Fibroblast of lung (primary cell): ENCODE results near the gene IGFN1. TPM values are rescaled to one million over a fixed set of nuclear protein-coding genes. Genes with fewer than 3 reads are reported as not detected.

Source experiments
- DNase-seq, 2 donors: peaks; one replicate each; pipeline versions ENCODE4 v3.0.0 to v3.0.0-alpha.2; 2010; ENCODE audit warnings: low read depth in 2 of 2
- H2AFZ ChIP-seq: 2 replicates; pipeline ENCODE4 v1.5.1; 2012; ENCODE audit warnings: low read length, control low read depth, inconsistent platforms
- H3K27ac ChIP-seq: 2 replicates; pipeline ENCODE4 v1.5.1; 2011; ENCODE audit warnings: low read length, control low read depth; ENCODE audit not compliant: insufficient read depth
- H3K27me3 ChIP-seq: 2 replicates; pipeline ENCODE4 v1.5.1; 2011; ENCODE audit warnings: mild to moderate bottlenecking, low read length; ENCODE audit not compliant: control insufficient read depth, insufficient read depth
- H3K36me3 ChIP-seq: 2 replicates; pipeline ENCODE4 v1.5.1; 2011; ENCODE audit warnings: low read length; ENCODE audit not compliant: control insufficient read depth, insufficient read depth
- H3K4me1 ChIP-seq: 2 replicates; pipeline ENCODE4 v1.5.1; 2011; ENCODE audit warnings: low read length; ENCODE audit not compliant: control insufficient read depth, insufficient read depth; ENCODE audit errors: extremely low read depth
- H3K4me2 ChIP-seq: 2 replicates; pipeline ENCODE4 v1.5.1; 2011; ENCODE audit warnings: low read length, control low read depth; ENCODE audit not compliant: insufficient read depth; ENCODE audit errors: extremely low read depth
- H3K4me3 ChIP-seq, 4 experiments: fragments of 200-600 bp in 1 of 4; sonication (generic) in 1 of 4; replicated peaks in 1 of 4; 2 replicates each; pipeline ENCODE4 v1.5.1; 2011 to 2016; ENCODE audit warnings: low read length in 4 of 4, low read depth in 3 of 4, mild to moderate bottlenecking in 3 of 4, control low read depth in 2 of 4, inconsistent platforms in 1 of 4, mixed read lengths in 1 of 4; ENCODE audit not compliant: insufficient read depth in 1 of 4; ENCODE audit errors: control extremely low read depth in 1 of 4
- H3K79me2 ChIP-seq: 2 replicates; pipeline ENCODE4 v1.5.1; 2012; ENCODE audit warnings: mild to moderate bottlenecking, low read length, inconsistent platforms; ENCODE audit not compliant: control insufficient read depth, insufficient read depth
- H3K9ac ChIP-seq: 2 replicates; pipeline ENCODE4 v1.5.1; 2011; ENCODE audit warnings: mild to moderate bottlenecking, low read length, control low read depth; ENCODE audit not compliant: insufficient read depth
- H3K9me3 ChIP-seq: 2 replicates; pipeline ENCODE4 v1.5.1; 2012; ENCODE audit warnings: low read depth, low read length; ENCODE audit not compliant: control insufficient read depth, insufficient read depth
- H4K20me1 ChIP-seq: 2 replicates; pipeline ENCODE4 v1.5.1; 2011; ENCODE audit warnings: low read length; ENCODE audit not compliant: control insufficient read depth, insufficient read depth; ENCODE audit errors: extremely low read depth
- EZH2 ChIP-seq: IDR thresholded peaks from 2 replicates; pipeline ENCODE4 v1.5.1; 2012; ENCODE audit warnings: low read length, control low read depth, mild to moderate bottlenecking; ENCODE audit errors: missing control alignments
- polyA plus RNA-seq, 2 donors: library from polyadenylated mRNA; depleted of rRNA in 1 of 2; stranded (reverse) in 1 of 2; unstranded in 1 of 2; fragments of >200 nt; gene quantifications; 2 replicates each; pipeline ENCODE4 v1.2.1, GENCODE V29; 2011 to 2012; ENCODE audit warnings: missing spikeins in 1 of 2
- total RNA-seq: library from RNA; depleted of rRNA; stranded (reverse); fragments of >200 nt; gene quantifications from 2 replicates; pipeline ENCODE4 v1.2.1, GENCODE V29; 2014
- TF ChIP-seq, protein P1 (sequence below), 2 donors: IDR thresholded peaks in 1 of 2; conservative IDR thresholded peaks in 1 of 2; 1 replicate in 1 of 2; 2 replicates in 1 of 2; pipeline ENCODE4 v1.5.1; 2011 to 2012; ENCODE audit warnings: low read length in 2 of 2, control low read depth in 1 of 2, inconsistent platforms in 1 of 2, low read depth in 1 of 2, mild to moderate bottlenecking in 1 of 2

Gene IGFN1
- total and polyA plus RNA-seq, 2 donors (not counting 1 experiment from before 2014, with no cell fraction given) = 0.17 TPM; not detected in 1

DNA sequence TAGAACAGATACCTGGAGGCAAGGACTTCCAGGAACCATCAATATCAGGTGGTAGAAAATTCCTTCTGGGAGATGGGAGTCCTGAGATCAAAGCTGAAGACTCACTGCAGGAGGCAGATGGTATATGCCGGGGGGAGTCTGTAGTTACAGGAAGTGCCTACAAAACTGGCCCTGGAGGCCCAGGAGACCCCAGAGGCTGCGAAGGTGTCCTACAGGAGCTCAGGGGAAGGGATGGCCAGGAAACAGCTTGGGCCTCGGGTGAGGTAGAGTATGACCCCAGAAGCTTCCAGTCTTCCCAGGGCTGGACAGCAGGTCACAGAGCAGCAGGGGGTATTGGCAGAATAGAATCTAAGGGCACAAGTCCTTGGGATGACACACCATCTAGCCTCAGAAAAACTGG lies 16.4 kb downstream of the IGFN1 start:
- H3K4me2 ChIP-seq = no peak overlapping the region
- no peaks in the 10 kb centered on the region for H3K79me2 ChIP-seq
- no peaks in the 10 kb centered on the region for H3K4me1 ChIP-seq
- H3K27ac ChIP-seq = no peak overlapping the region
- no peaks in the 10 kb centered on the region for H3K9me3 ChIP-seq
- no peak overlapping the region for H3K9ac ChIP-seq
- H2AFZ ChIP-seq = no peak overlapping the region
- no peaks in the 10 kb centered on the region for H4K20me1 ChIP-seq
- H3K36me3 ChIP-seq = no peaks in the 10 kb centered on the region
- no peak for TF ChIP-seq EZH2
- TF ChIP-seq, protein P1, sequence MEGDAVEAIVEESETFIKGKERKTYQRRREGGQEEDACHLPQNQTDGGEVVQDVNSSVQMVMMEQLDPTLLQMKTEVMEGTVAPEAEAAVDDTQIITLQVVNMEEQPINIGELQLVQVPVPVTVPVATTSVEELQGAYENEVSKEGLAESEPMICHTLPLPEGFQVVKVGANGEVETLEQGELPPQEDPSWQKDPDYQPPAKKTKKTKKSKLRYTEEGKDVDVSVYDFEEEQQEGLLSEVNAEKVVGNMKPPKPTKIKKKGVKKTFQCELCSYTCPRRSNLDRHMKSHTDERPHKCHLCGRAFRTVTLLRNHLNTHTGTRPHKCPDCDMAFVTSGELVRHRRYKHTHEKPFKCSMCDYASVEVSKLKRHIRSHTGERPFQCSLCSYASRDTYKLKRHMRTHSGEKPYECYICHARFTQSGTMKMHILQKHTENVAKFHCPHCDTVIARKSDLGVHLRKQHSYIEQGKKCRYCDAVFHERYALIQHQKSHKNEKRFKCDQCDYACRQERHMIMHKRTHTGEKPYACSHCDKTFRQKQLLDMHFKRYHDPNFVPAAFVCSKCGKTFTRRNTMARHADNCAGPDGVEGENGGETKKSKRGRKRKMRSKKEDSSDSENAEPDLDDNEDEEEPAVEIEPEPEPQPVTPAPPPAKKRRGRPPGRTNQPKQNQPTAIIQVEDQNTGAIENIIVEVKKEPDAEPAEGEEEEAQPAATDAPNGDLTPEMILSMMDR (conservative IDR thresholded peaks at IDR 0.05 in 1 of 2, IDR thresholded peaks at IDR 0.05 in 1 of 2; ENCODE audit: low read depth in 1 of 2, low read length in 2 of 2) = no peak
- H3K4me3 ChIP-seq = no peak overlapping the region
- peaks cover 26% of the 10 kb centered on the region for H3K27me3 ChIP-seq
- DNase-seq = no peak

DNA sequence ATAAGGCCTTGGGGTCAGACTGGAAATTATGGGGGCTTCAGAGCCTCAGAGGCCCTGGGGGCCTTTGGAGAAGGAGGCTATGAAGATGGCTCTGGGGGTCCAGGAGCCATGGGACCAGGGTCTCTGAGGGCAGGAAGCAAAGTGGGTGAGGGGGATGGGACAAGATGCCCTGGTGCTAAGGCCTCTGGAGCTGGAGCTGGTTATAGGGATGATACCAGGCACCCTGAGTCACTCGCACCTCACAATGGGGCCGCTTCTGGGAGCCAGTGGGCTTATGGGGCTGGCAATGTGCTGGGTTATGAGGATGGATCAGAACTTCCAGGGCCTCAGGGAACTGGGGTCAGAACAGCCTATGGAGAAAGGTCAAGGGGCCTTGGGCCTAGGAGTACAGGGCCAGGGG lies 17.6 kb downstream of the IGFN1 start:
- Histone ChIP-seq H3K9me3 (no peaks in the 10 kb centered on the region), H3K79me2 (no peaks in the 10 kb centered on the region), H3K9ac (no peak overlapping the region), H3K27me3 (peaks cover 27% of the 10 kb centered on the region), H3K4me3 (no peak overlapping the region), H3K4me1 (no peaks in the 10 kb centered on the region), H3K27ac (no peak overlapping the region), H2AFZ (no peak overlapping the region), H3K4me2 (no peak overlapping the region), H4K20me1 (no peaks in the 10 kb centered on the region), H3K36me3 (no peaks in the 10 kb centered on the region)
- no peak for DNase-seq
- TF ChIP-seq, protein P1 (conservative IDR thresholded peaks at IDR 0.05 in 1 of 2, IDR thresholded peaks at IDR 0.05 in 1 of 2; ENCODE audit: low read depth in 1 of 2, low read length in 2 of 2) = no peak
- no peak for TF ChIP-seq EZH2

GRCh38 chr1:201212056-201212455 lies 21.4 kb downstream of the IGFN1 start:
- no peak overlapping the region for H3K4me3 ChIP-seq
- H3K9ac ChIP-seq = no peak overlapping the region
- no peak overlapping the region for H3K27ac ChIP-seq
- no peak for TF ChIP-seq EZH2
- TF ChIP-seq, protein P1 (conservative IDR thresholded peaks at IDR 0.05 in 1 of 2, IDR thresholded peaks at IDR 0.05 in 1 of 2; ENCODE audit: low read depth in 1 of 2, low read length in 2 of 2) = no peak
- no peak overlapping the region for H2AFZ ChIP-seq
- no peaks in the 10 kb centered on the region for H3K79me2 ChIP-seq
- DNase-seq = no peak
- no peaks in the 10 kb centered on the region for H3K9me3 ChIP-seq
- no peaks in the 10 kb centered on the region for H4K20me1 ChIP-seq
- H3K36me3 ChIP-seq = no peaks in the 10 kb centered on the region
- no peak overlapping the region for H3K4me2 ChIP-seq
- H3K4me1 ChIP-seq = no peaks in the 10 kb centered on the region
- peaks cover 14% of the 10 kb centered on the region for H3K27me3 ChIP-seq
